Endothelial cell of umbilical vein (primary cell): ENCODE data around the gene ABHD17A. TPM values are rescaled to one million over a fixed set of nuclear protein-coding genes. Genes with fewer than 3 reads are reported as not detected.

Experiments used
- BruUV-seq: library from RNA; stranded (reverse); fragments of 400-500 nt; replicated peaks from 2 replicates; lab custom pipeline; 2021; lab: Mats Ljungman, UMichigan
- CTCF ChIA-PET: fragments of 300-600, 350-600 bp; sonication (Branson Sonifier 250); formaldehyde crosslinking; loops from one replicate; lab custom pipeline; 2021; ENCODE audit warnings: antibody characterized with exemption, inconsistent platforms; lab: Charles Lee
- POLR2A ChIA-PET: fragments of 300-600, 350-600 bp; sonication (Branson Sonifier 250); formaldehyde crosslinking; loops from one replicate; lab custom pipeline; 2021; ENCODE audit warnings: antibody characterized with exemption, inconsistent platforms; lab: Charles Lee
- DNase-seq: peaks from one replicate; pipeline ENCODE4 v3.0.0-alpha.2; 2011; ENCODE audit warnings: low read depth, low spot score
- FAIRE-seq: peaks from 2 replicates; lab custom pipeline; 2011; peaks lifted over from hg19 to GRCh38; lab: Jason Lieb, UNC
- H2AFZ ChIP-seq: 2 replicates; pipeline ENCODE4 v1.6.0; 2012; ENCODE audit warnings: low read depth, low read length, control low read depth, inconsistent platforms
- H3K27ac ChIP-seq: 2 replicates; pipeline ENCODE4 v1.5.1; 2011; ENCODE audit warnings: low read depth, mild to moderate bottlenecking, control low read depth, low read length, moderate library complexity; ENCODE audit not compliant: insufficient read depth
- H3K27me3 ChIP-seq, 2 experiments: 2 replicates each; pipeline versions ENCODE4 v1.6.0 to v1.6.1; 2011; ENCODE audit warnings: low read length in 2 of 2, mixed read lengths in 1 of 2; ENCODE audit not compliant: control insufficient read depth in 2 of 2, insufficient read depth in 2 of 2
- H3K36me3 ChIP-seq, 2 experiments: 2 replicates in 1 of 2; 3 replicates in 1 of 2; pipeline ENCODE4 v1.5.1; 2011; ENCODE audit warnings: low read length in 2 of 2, mild to moderate bottlenecking in 1 of 2, moderate library complexity in 1 of 2; ENCODE audit not compliant: control insufficient read depth in 2 of 2, insufficient read depth in 2 of 2; ENCODE audit errors: extremely low read depth in 1 of 2
- H3K4me1 ChIP-seq: 3 replicates; pipeline ENCODE4 v1.5.1; 2011; ENCODE audit warnings: mild to moderate bottlenecking, low read length; ENCODE audit not compliant: control insufficient read depth, insufficient read depth; ENCODE audit errors: extremely low read depth
- H3K4me2 ChIP-seq: 2 replicates; pipeline ENCODE4 v1.6.1; 2011; ENCODE audit warnings: low read length, control low read depth, mixed read lengths; ENCODE audit not compliant: insufficient read depth
- H3K4me3 ChIP-seq, 3 experiments: fragments of 200-600 bp in 1 of 3; sonication (generic), shearing (Covaris generic) in 1 of 3; replicated peaks in 1 of 3; 2 replicates each; pipeline ENCODE4 v1.5.1; 2011 to 2016; ENCODE audit warnings: control low read depth in 3 of 3, low read length in 3 of 3, mild to moderate bottlenecking in 2 of 3, inconsistent platforms in 1 of 3, low read depth in 1 of 3, moderate library complexity in 1 of 3; ENCODE audit not compliant: insufficient read depth in 1 of 3
- H3K79me2 ChIP-seq: 2 replicates; pipeline ENCODE4 v1.6.0; 2012; ENCODE audit warnings: low read length, inconsistent platforms; ENCODE audit not compliant: control insufficient read depth, insufficient read depth
- H3K9ac ChIP-seq: replicated peaks from 2 replicates; pipeline ENCODE3; 2011; ENCODE audit warnings: low read length, control low read depth; ENCODE audit not compliant: insufficient read depth; ENCODE audit errors: extremely low read depth
- H3K9me1 ChIP-seq: replicated peaks from 3 replicates; pipeline ENCODE4 v1.6.0; 2011; ENCODE audit warnings: mild to moderate bottlenecking, low read length; ENCODE audit not compliant: control insufficient read depth, insufficient read depth; ENCODE audit errors: extremely low read depth
- H3K9me3 ChIP-seq: replicated peaks from 2 replicates; pipeline ENCODE4 v1.5.1; 2012; ENCODE audit warnings: low read length, inconsistent platforms; ENCODE audit not compliant: control insufficient read depth, insufficient read depth
- H4K20me1 ChIP-seq: replicated peaks from 2 replicates; pipeline ENCODE3; 2011; ENCODE audit warnings: mild to moderate bottlenecking, low read length; ENCODE audit not compliant: control insufficient read depth, insufficient read depth; ENCODE audit errors: extremely low read depth
- EZH2 ChIP-seq: IDR thresholded peaks from 2 replicates; pipeline ENCODE4 v1.6.1; 2012; ENCODE audit warnings: borderline replicate concordance, low read depth, mild to moderate bottlenecking, moderate library complexity, low read length, inconsistent platforms; ENCODE audit not compliant: severe bottlenecking
- FOS ChIP-seq: IDR thresholded peaks from 2 replicates; pipeline ENCODE4 v1.6.1; 2011; ENCODE audit warnings: mild to moderate bottlenecking, low read length, moderate library complexity, borderline replicate concordance; ENCODE audit not compliant: insufficient read depth
- MYC ChIP-seq: IDR thresholded peaks from one replicate; pipeline ENCODE4 v1.6.1; 2011; ENCODE audit warnings: mild to moderate bottlenecking, low read depth, low read length
- POLR2AphosphoS5 ChIP-seq: IDR thresholded peaks from 2 replicates; pipeline ENCODE4 v1.6.1; 2012; ENCODE audit warnings: low read depth, mild to moderate bottlenecking, control low read depth, low read length, moderate library complexity; ENCODE audit not compliant: insufficient read depth
- dilution Hi-C: fragments of 300-500 bp; cut with MboI; formaldehyde crosslinking; loops from one replicate; pipeline ENCODE4 v1.15.0; 2019; ENCODE audit warnings: low sequenced_read_pairs; ENCODE audit not compliant: extremely low pct_ligation_motif_present
- intact Hi-C: fragments of 100-400 bp; cut with micrococcal nuclease; formaldehyde crosslinking; loops from one replicate; pipeline ENCODE4 v1.10.0; 2022
- polyA plus RNA-seq, 4 experiments: library from polyadenylated mRNA; depleted of rRNA in 3 of 4; stranded (reverse) in 3 of 4; unstranded in 1 of 4; fragments of >200 nt; gene quantifications; 2 replicates each; pipeline versions ENCODE4 v1.2.1 to v1.2.3, GENCODE V29; 2011 to 2012; ENCODE audit warnings: missing spikeins in 1 of 4
- total RNA-seq: library from RNA; stranded (reverse); gene quantifications from 2 replicates; pipeline ENCODE4 v1.2.3, GENCODE V29; 2021

Gene ABHD17A
- total and polyA plus RNA-seq, 2 donors (not counting 3 experiments of a cell fraction or from before 2014, with no cell fraction given): 89.8 to 143 TPM

DNA sequence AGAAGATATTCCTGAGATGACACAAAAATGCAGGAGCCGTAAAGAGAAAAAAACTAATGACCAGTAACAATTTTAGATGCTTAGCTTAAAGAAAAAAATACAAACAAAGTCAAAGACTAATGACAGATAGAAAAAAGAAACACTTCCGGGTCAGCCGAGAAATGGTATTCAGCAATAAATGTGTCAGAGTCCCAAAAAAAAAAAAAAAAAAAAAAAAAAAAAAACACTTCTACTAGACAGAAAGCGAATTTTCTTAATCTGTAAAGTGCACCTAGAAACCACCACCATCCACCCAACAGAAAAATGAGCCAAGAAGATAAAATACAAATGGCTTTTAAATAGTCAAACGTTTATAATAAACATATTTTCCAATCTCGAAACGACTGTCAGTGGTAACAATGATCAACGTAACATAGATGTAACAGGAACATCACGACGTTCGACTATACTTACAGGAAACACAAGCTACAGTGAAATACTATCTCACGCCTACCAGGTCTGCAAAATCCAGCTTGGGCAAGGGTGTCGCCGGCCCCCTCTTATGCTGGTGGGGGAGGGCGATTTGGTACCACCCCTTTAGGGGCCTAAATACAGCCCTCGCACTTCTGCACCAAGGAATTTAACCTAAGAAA lies 10.6 kb downstream of the ABHD17A start:
- H3K9me3 ChIP-seq: no peaks in the 10 kb centered on the region
- no peak overlapping the region for H2AFZ ChIP-seq
- intact Hi-C loops (no loop called here), dilution Hi-C loops (no loop called here)
- H3K4me3 ChIP-seq: peak overlapping the region; percentile 52 to 83 (median 72)
- no peaks in the 10 kb centered on the region for H4K20me1 ChIP-seq
- H3K9ac ChIP-seq: peak overlapping the region; percentile 97
- POLR2A ChIA-PET: interaction anchor here (0.7 kb wide), 1 partner anchor 347 kb away, joined by 7 read pairs; no protein-coding TSS in a partner anchor
- peaks cover 38% of the 10 kb centered on the region for H3K79me2 ChIP-seq
- no peaks in the 10 kb centered on the region for H3K9me1 ChIP-seq
- H3K27me3 ChIP-seq: no peaks in the 10 kb centered on the region
- CTCF ChIA-PET: interaction anchor here (2.5 to 2.9 kb wide), 2 partner anchors 9 to 10 kb away, joined by 8 to 44 read pairs; partner anchors contain the start of gene ABHD17A
- BruUV-seq: no TSS peak
- TF ChIP-seq FOS: no peak
- peak overlapping the region; percentile 92 for H3K27ac ChIP-seq
- peaks cover 0 to 4% of the 10 kb centered on the region in 2 experiments for H3K36me3 ChIP-seq
- peak overlapping the region; percentile 92 for H3K4me2 ChIP-seq
- peaks cover 21% of the 10 kb centered on the region for H3K4me1 ChIP-seq
- no peak for DNase-seq
- peak; percentile 82 for FAIRE-seq

DNA sequence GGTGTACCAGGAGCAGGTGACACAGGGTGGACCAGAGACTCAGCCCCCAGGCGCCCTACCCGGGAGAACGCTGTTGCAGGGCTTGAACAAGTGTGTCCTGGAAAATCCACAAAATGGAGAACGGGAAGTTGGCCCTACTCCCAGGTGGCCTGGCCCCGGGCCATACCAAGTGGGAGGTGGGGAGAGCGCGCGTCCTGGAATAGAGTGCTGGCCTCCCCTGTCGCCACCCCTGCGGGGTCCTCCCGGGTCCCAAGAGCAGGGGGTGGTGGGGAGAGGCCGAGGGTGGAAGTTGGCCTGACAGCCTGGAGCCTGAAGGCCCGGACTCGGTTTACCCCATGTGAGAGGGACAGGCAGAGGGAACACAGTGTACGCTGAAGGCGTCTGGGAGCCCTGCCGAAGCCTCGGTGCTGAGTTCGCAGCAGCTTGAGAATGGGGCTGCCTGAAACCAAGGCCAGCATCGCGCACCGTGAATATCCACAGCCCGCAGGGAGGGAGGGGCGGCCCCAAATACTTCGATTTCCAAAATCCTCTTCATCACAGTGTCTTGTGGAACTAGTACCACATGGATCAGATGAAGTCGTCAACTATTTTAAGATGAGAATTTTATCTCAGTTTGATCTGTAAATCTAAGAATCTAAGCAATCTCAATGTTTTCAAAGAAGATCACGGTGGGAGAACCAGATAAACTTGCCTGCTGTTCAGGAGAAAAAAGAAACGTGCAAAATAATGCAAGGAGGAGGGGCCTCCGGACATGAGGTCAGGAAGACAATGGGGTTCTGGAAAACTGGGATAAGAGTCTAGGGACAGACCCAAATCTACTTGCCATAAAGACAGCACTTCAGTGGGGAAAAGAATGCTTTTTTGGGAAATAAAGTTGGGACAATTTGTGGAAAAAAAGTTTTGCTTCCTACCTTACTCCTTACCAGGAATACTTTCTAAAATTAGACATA lies 11.5 kb downstream of the ABHD17A start:
- peak overlapping the region in 1 of 3 experiments; percentile 72 for H3K4me3 ChIP-seq
- DNase-seq (peak; percentile 50), FAIRE-seq (peak; percentile 67)
- H3K36me3 ChIP-seq: peaks cover 0 to 4% of the 10 kb centered on the region in 2 experiments
- H3K27me3 ChIP-seq: no peaks in the 10 kb centered on the region
- CTCF ChIA-PET: interaction anchor here (1.0 kb wide), 1 partner anchor 9 kb away, joined by 3 read pairs; no protein-coding TSS in a partner anchor
- TF ChIP-seq MYC: no peak
- no peak for TF ChIP-seq EZH2
- TF ChIP-seq POLR2AphosphoS5: no peak
- dilution Hi-C loops (no loop called here), intact Hi-C loops (no loop called here)
- peak overlapping the region; percentile 92 for H3K4me2 ChIP-seq
- H3K27ac ChIP-seq: peak overlapping the region; percentile 2
- H3K79me2 ChIP-seq: peaks cover 38% of the 10 kb centered on the region
- H2AFZ ChIP-seq: no peak overlapping the region
- POLR2A ChIA-PET: no interaction called here
- no TSS peak for BruUV-seq
- H3K9me3 ChIP-seq: no peaks in the 10 kb centered on the region
- H3K9me1 ChIP-seq: no peaks in the 10 kb centered on the region
- H4K20me1 ChIP-seq: no peaks in the 10 kb centered on the region
- H3K9ac ChIP-seq: peak overlapping the region; percentile 97
- peaks cover 21% of the 10 kb centered on the region for H3K4me1 ChIP-seq
